DOHH2 (cell line): ENCODE measurements around the gene THRSP.

Experiments used
- CTCF ChIP-seq: fragments of 200-600 bp; sonication (generic); IDR thresholded peaks from one replicate; pipeline ENCODE4 v1.5.1; 2014; ENCODE audit warnings: antibody characterized with exemption, mild to moderate bottlenecking, low read depth, low read length; ENCODE audit not compliant: poor library complexity, severe bottlenecking
- EZH2phosphoT487 ChIP-seq: fragments of 200-600 bp; sonication (generic); IDR thresholded peaks from 2 replicates; pipeline ENCODE4 v1.6.1; 2017; ENCODE audit warnings: borderline replicate concordance, mild to moderate bottlenecking, antibody characterized with exemption, low read length, moderate library complexity, mixed read lengths

GRCh38 chr11:78057462-78058055 is 6.1 kb upstream of the THRSP start:
- TF ChIP-seq CTCF (no peak), EZH2phosphoT487 (no peak)
